ENCODE results near the gene SPAAR. TPM values are rescaled to one million over a fixed set of nuclear protein-coding genes. Genes with fewer than 3 reads are reported as not detected.

Gene SPAAR
- total RNA-seq, 1 experiment from 2014 or later: not detected

GRCh38 chr9:35960039-35960655 lies 50.9 kb downstream of the SPAAR start:
- CTCF ChIA-PET: interaction anchor here (0.6 kb wide), 1 partner anchor 15 kb away, joined by 3 read pairs; no protein-coding TSS in a partner anchor
- intact Hi-C loops (cut with micrococcal nuclease; ENCODE audit: unreplicated experiment): no loop called here

More at GRCh38 chr9:35960039-35960655, 50.9 kb downstream of the SPAAR start:
- no peaks in the 10 kb centered on the region for H3K4me1 ChIP-seq (ENCODE audit: control insufficient read depth, insufficient read depth, low read length)
- BruUV-seq (replicated peaks): no TSS peak
- H3K27ac ChIP-seq (ENCODE audit: low read length): no peak overlapping the region
- ATAC-seq: no peak
- H3K9me3 ChIP-seq (ENCODE audit: control insufficient read depth, insufficient read depth, low read depth, low read length): no peaks in the 10 kb centered on the region
- in situ Hi-C loops (cut with HindIII; ENCODE audit: low pct_unique_long_range_greater_than_20kb, low sequenced_read_pairs): no loop called here
- no peaks in the 10 kb centered on the region for H3K36me3 ChIP-seq (ENCODE audit: control insufficient read depth, insufficient read depth, low read length)
- POLR2A ChIA-PET: interaction anchor here (0.7 kb wide), 1 partner anchor 28 kb away, joined by 6 read pairs; no protein-coding TSS in a partner anchor
- DNase-seq (ENCODE audit: low read depth, low spot score): no peak
- no peak for TF ChIP-seq TCF7L2 (IDR thresholded peaks at IDR 0.05; ENCODE audit: low read depth, low read length)
- TF ChIP-seq, protein P1, sequence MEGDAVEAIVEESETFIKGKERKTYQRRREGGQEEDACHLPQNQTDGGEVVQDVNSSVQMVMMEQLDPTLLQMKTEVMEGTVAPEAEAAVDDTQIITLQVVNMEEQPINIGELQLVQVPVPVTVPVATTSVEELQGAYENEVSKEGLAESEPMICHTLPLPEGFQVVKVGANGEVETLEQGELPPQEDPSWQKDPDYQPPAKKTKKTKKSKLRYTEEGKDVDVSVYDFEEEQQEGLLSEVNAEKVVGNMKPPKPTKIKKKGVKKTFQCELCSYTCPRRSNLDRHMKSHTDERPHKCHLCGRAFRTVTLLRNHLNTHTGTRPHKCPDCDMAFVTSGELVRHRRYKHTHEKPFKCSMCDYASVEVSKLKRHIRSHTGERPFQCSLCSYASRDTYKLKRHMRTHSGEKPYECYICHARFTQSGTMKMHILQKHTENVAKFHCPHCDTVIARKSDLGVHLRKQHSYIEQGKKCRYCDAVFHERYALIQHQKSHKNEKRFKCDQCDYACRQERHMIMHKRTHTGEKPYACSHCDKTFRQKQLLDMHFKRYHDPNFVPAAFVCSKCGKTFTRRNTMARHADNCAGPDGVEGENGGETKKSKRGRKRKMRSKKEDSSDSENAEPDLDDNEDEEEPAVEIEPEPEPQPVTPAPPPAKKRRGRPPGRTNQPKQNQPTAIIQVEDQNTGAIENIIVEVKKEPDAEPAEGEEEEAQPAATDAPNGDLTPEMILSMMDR (IDR thresholded peaks at IDR 0.05): no peak
- TF ChIP-seq, protein P2, sequence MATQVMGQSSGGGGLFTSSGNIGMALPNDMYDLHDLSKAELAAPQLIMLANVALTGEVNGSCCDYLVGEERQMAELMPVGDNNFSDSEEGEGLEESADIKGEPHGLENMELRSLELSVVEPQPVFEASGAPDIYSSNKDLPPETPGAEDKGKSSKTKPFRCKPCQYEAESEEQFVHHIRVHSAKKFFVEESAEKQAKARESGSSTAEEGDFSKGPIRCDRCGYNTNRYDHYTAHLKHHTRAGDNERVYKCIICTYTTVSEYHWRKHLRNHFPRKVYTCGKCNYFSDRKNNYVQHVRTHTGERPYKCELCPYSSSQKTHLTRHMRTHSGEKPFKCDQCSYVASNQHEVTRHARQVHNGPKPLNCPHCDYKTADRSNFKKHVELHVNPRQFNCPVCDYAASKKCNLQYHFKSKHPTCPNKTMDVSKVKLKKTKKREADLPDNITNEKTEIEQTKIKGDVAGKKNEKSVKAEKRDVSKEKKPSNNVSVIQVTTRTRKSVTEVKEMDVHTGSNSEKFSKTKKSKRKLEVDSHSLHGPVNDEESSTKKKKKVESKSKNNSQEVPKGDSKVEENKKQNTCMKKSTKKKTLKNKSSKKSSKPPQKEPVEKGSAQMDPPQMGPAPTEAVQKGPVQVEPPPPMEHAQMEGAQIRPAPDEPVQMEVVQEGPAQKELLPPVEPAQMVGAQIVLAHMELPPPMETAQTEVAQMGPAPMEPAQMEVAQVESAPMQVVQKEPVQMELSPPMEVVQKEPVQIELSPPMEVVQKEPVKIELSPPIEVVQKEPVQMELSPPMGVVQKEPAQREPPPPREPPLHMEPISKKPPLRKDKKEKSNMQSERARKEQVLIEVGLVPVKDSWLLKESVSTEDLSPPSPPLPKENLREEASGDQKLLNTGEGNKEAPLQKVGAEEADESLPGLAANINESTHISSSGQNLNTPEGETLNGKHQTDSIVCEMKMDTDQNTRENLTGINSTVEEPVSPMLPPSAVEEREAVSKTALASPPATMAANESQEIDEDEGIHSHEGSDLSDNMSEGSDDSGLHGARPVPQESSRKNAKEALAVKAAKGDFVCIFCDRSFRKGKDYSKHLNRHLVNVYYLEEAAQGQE (IDR thresholded peaks at IDR 0.05; ENCODE audit: insufficient read depth in 1 of 2, low read depth in 2 of 2, low read length in 1 of 2): no peak
- H3K27me3 ChIP-seq (ENCODE audit: control insufficient read depth, insufficient read depth, low read length): peaks cover 27% of the 10 kb centered on the region
- no peak overlapping the region for H3K4me3 ChIP-seq (ENCODE audit: low read depth in 2 of 2, low read length in 2 of 2)

Other genes starting within 250 kb of the SPAAR start
- gene ARHGEF39, start 244.3 kb upstream of the SPAAR start, total RNA-seq (2021; ENCODE audit: unreplicated experiment): 34.0 TPM
- 0.31 TPM for gene CA9, start 235.6 kb upstream of the SPAAR start, total RNA-seq (2021; ENCODE audit: unreplicated experiment)
- 544 TPM for gene TPM2, start 219.6 kb upstream of the SPAAR start, total RNA-seq (2021; ENCODE audit: unreplicated experiment)
- 347 TPM for gene TLN1, start 177.3 kb upstream of the SPAAR start, total RNA-seq (2021; ENCODE audit: unreplicated experiment)
- gene CREB3, start 176.8 kb upstream of the SPAAR start, total RNA-seq (2021; ENCODE audit: unreplicated experiment): 67.0 TPM
- gene GBA2, start 160.3 kb upstream of the SPAAR start, total RNA-seq (2021; ENCODE audit: unreplicated experiment): 109 TPM
- gene RGP1, start 160.2 kb upstream of the SPAAR start, total RNA-seq (2021; ENCODE audit: unreplicated experiment): 43.3 TPM
- gene MSMP, start 155.2 kb upstream of the SPAAR start, total RNA-seq (2021; ENCODE audit: unreplicated experiment): 1.4 TPM
- 12.2 TPM for gene NPR2, start 117.9 kb upstream of the SPAAR start, total RNA-seq (2021; ENCODE audit: unreplicated experiment)
- 0.90 TPM for gene SPAG8, start 97.2 kb upstream of the SPAAR start, total RNA-seq (2021; ENCODE audit: unreplicated experiment)
- 75.6 TPM for gene HINT2, start 94.4 kb upstream of the SPAAR start, total RNA-seq (2021; ENCODE audit: unreplicated experiment)
- gene FAM221B, start 80.8 kb upstream of the SPAAR start, total RNA-seq (2021; ENCODE audit: unreplicated experiment): not detected
- gene TMEM8B, start 80.3 kb upstream of the SPAAR start, total RNA-seq (2021; ENCODE audit: unreplicated experiment): 7.9 TPM
- not detected for gene OR13J1, start 39.1 kb upstream of the SPAAR start, total RNA-seq (2021; ENCODE audit: unreplicated experiment)
- not detected for gene HRCT1, start 3.3 kb upstream of the SPAAR start, total RNA-seq (2021; ENCODE audit: unreplicated experiment)
- not detected for gene OR2S2, start 48.7 kb downstream of the SPAAR start, total RNA-seq (2021; ENCODE audit: unreplicated experiment)
- 13.2 TPM for gene RECK, start 127.4 kb downstream of the SPAAR start, total RNA-seq (2021; ENCODE audit: unreplicated experiment)
- gene GLIPR2, start 227.2 kb downstream of the SPAAR start, total RNA-seq (2021; ENCODE audit: unreplicated experiment): 4.9 TPM

All from Panc1 (cell line).